K562 (cell line): ENCODE results near the gene ACOD1. TPM values are rescaled to one million over a fixed set of nuclear protein-coding genes. Genes with fewer than 3 reads are reported as not detected.

Source experiments
- ATAC-seq: fragments of 200-7000 bp; cut with Tn5 transposase; 3 replicates; pipeline ENCODE4 v1.9.1; 2020; ENCODE audit warnings: moderate library complexity
- BruUV-seq: library from RNA; stranded (reverse); fragments of 400-500 nt; replicated peaks from 2 replicates; lab custom pipeline; 2021; lab: Mats Ljungman, UMichigan
- CTCF ChIA-PET: fragments of 300-600 bp; formaldehyde crosslinking; extraction: SDS; loops from one replicate; lab custom pipeline; 2021; ENCODE audit warnings: low intra/inter-chr PET ratio; lab: Yijun Ruan, JAX
- POLR2A ChIA-PET: fragments of 300-600, 350-650 bp; sonication (Branson Sonifier 250); formaldehyde crosslinking; extraction: SDS; loops from one replicate; lab custom pipeline; 2021; ENCODE audit warnings: antibody characterized with exemption, inconsistent platforms; lab: Yijun Ruan, JAX
- DNase-seq, 4 experiments: peaks; one replicate each; pipeline versions ENCODE4 v3.0.0 to v3.0.0-alpha.2; 2011 to 2018; ENCODE audit warnings: low spot score in 3 of 4, mixed read lengths in 3 of 4; ENCODE audit errors: extremely low read depth in 1 of 4
- FAIRE-seq: peaks from 2 replicates; lab custom pipeline; 2011; peaks lifted over from hg19 to GRCh38; lab: Jason Lieb, UNC
- H2AFZ ChIP-seq: 2 replicates; pipeline ENCODE4 v1.6.0; 2011; ENCODE audit warnings: low read depth, low read length, control low read depth, inconsistent platforms
- H3K27ac ChIP-seq: fragments of 200-600 bp; 3 replicates; pipeline ENCODE4 v1.8.0; 2011; ENCODE audit warnings: low read depth, mild to moderate bottlenecking, control low read depth, inconsistent platforms, low read length, moderate library complexity, mixed read lengths; ENCODE audit errors: extremely low read depth
- H3K27me3 ChIP-seq, 2 experiments: fragments of 300-600 bp in 1 of 2; 2 replicates in 1 of 2; 3 replicates in 1 of 2; pipeline versions ENCODE4 v1.6.0 to v1.8.0; 2011; ENCODE audit warnings: inconsistent platforms in 2 of 2, low read length in 2 of 2, mild to moderate bottlenecking in 1 of 2, mixed read lengths in 1 of 2, moderate library complexity in 1 of 2; ENCODE audit not compliant: control insufficient read depth in 2 of 2, insufficient read depth in 2 of 2
- H3K36me3 ChIP-seq: fragments of 300-600 bp; 3 replicates; pipeline ENCODE4 v1.8.0; 2011; ENCODE audit warnings: mild to moderate bottlenecking, low read length, inconsistent platforms; ENCODE audit not compliant: control insufficient read depth, insufficient read depth
- H3K4me1 ChIP-seq, 2 experiments: fragments of 200-600 bp in 1 of 2; replicated peaks in 1 of 2; 2 replicates in 1 of 2; 3 replicates in 1 of 2; pipeline versions ENCODE4 v1.5.1 to v1.8.0; 2011; ENCODE audit warnings: inconsistent platforms in 2 of 2, low read length in 2 of 2, mild to moderate bottlenecking in 1 of 2, mixed read lengths in 1 of 2, moderate library complexity in 1 of 2; ENCODE audit not compliant: control insufficient read depth in 2 of 2, insufficient read depth in 2 of 2
- H3K4me2 ChIP-seq: 2 replicates; pipeline ENCODE4 v1.6.1; 2011; ENCODE audit warnings: low read length, control low read depth, inconsistent platforms, mixed read lengths; ENCODE audit not compliant: insufficient read depth
- H3K4me3 ChIP-seq: fragments of 200-600 bp; sonication (generic), shearing (Covaris generic); 2 replicates; pipeline ENCODE4 v1.5.1; 2016; ENCODE audit warnings: control low read depth, inconsistent platforms
- H3K79me2 ChIP-seq: fragments of 200-600 bp; 3 replicates; pipeline ENCODE4 v1.8.0; 2011; ENCODE audit warnings: low read length, inconsistent platforms; ENCODE audit not compliant: control insufficient read depth, insufficient read depth
- H3K9ac ChIP-seq, 2 experiments: 2 replicates each; pipeline versions ENCODE4 v1.6.0 to v1.6.1; 2011; ENCODE audit warnings: low read depth in 2 of 2, low read length in 2 of 2, control low read depth in 1 of 2, inconsistent platforms in 1 of 2, mild to moderate bottlenecking in 1 of 2, mixed read lengths in 1 of 2; ENCODE audit not compliant: insufficient read depth in 1 of 2
- H3K9me1 ChIP-seq: one replicate; pipeline ENCODE4 v1.6.0; 2011; ENCODE audit warnings: inconsistent platforms, mild to moderate bottlenecking, low read length, moderate library complexity; ENCODE audit not compliant: control insufficient read depth, insufficient read depth
- H3K9me3 ChIP-seq: replicated peaks from 2 replicates; pipeline ENCODE4 v1.5.1; 2011; ENCODE audit warnings: low read depth, low read length, inconsistent platforms; ENCODE audit not compliant: control insufficient read depth, insufficient read depth
- H4K20me1 ChIP-seq: replicated peaks from 2 replicates; pipeline ENCODE4 v1.6.1; 2011; ENCODE audit warnings: low read length, inconsistent platforms, mixed read lengths; ENCODE audit not compliant: control insufficient read depth, insufficient read depth
- C11orf30 ChIP-seq: fragments of 450-650 bp; IDR thresholded peaks from 2 replicates; pipeline ENCODE4 v1.6.1; 2016; ENCODE audit warnings: low read depth, mild to moderate bottlenecking
- CREBBP ChIP-seq: IDR thresholded peaks from one replicate; pipeline ENCODE4 v1.6.1; 2012; ENCODE audit warnings: low read depth, mild to moderate bottlenecking, control low read depth, inconsistent platforms, low read length
- MAFF ChIP-seq: IDR thresholded peaks from 2 replicates; pipeline ENCODE4 v1.6.1; 2012; ENCODE audit warnings: low read length, improper control_type of control experiment
- MAFG ChIP-seq: fragments of 450-650 bp; conservative IDR thresholded peaks from 2 replicates; pipeline ENCODE4 v1.6.1; 2016; ENCODE audit warnings: missing genetic modification characterization, missing compliant biosample characterization
- MAFK ChIP-seq: IDR thresholded peaks from 2 replicates; pipeline ENCODE4 v1.6.1; 2011; ENCODE audit warnings: low read length, improper control_type of control experiment
- ZNF316 ChIP-seq: fragments of 450-650 bp; IDR thresholded peaks from 2 replicates; pipeline ENCODE4 v1.6.1; 2016
- ZNF57 ChIP-seq: fragments of 450-650 bp; formaldehyde crosslinking; IDR thresholded peaks from 2 replicates; pipeline ENCODE4 v1.4.0; 2020; ENCODE audit warnings: mild to moderate bottlenecking, moderate library complexity
- WGBS: fragments of 100-300 bp; shearing (Covaris generic); methylation state at CpG from one replicate; pipeline ENCODE4 v1.1.6; 2016; ENCODE audit warnings: low coverage, mixed read lengths; ENCODE audit not compliant: insufficient coverage; ENCODE audit errors: missing lambda C conversion rate; 5-methylcytosine and 5-hydroxymethylcytosine counted together
- in situ Hi-C: fragments of 300-500 bp; cut with MboI; formaldehyde crosslinking; loops from 4 replicates; pipeline ENCODE4 v1.15.0; 2018; ENCODE audit warnings: inconsistent platforms, mixed read lengths
- intact Hi-C: fragments of 100-400 bp; cut with micrococcal nuclease; formaldehyde crosslinking; loops from 2 replicates; pipeline ENCODE4 v1.14.2; 2022
- polyA plus RNA-seq, 8 experiments: library from polyadenylated mRNA; depleted of rRNA in 4 of 8; stranded (reverse) in 5 of 8; unstranded in 3 of 8; fragments of >200 nt; fragmentation: Nextera tagmentation in 2 of 8; fragmentation: Illumina TruSeq in 1 of 8; extraction: Ambion mirVana in 2 of 8; extraction: Trizol in 1 of 8; gene quantifications; 2 replicates each; pipeline versions ENCODE4 v1.2.1 to v1.2.3, GENCODE V29; 2011 to 2014; ENCODE audit warnings: inconsistent platforms in 1 of 8, missing spikeins in 1 of 8
- total RNA-seq, 7 experiments: library from RNA; depleted of rRNA in 6 of 7; stranded (reverse); fragments of >200 nt in 6 of 7; fragmentation: Illumina TruSeq in 2 of 7; extraction: Trizol in 2 of 7; gene quantifications; 2 replicates each; pipeline versions ENCODE4 v1.2.1 to v1.2.3, GENCODE V29; 2011 to 2021; ENCODE audit warnings: low replicate concordance in 1 of 7

The ACOD1 gene
- total and polyA plus RNA-seq, 9 of the 15 experiments (the other 6 are each of a cell fraction or from before 2014, with no cell fraction given), result not detected

DNA sequence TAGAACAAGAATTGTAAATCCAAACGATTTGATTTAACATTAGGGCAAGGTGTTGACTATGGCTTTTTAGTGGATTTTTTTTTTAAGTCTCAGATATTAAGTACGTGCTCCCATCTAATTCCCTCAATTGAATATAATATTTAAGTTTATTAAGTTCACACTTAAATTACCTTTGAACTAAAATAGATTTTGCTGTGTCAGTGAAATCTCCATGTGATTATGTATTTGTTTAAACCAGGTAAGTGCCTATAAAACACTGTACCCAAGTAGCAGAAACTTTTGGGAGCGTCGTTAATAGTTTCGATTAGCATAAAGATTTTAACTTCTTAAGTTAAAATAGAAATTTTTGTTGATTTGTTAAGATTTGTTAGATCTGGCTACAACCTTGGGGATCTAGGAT is 45.2 kb downstream of the ACOD1 start:
- intact Hi-C loops, result loop anchor here (5.0 kb wide), 1 partner anchor 334 kb away; the partner anchor contains the start of gene MYCBP2
- no peaks in the 10 kb centered on the region for H4K20me1 ChIP-seq
- ChIA-PET CTCF (no interaction called here), POLR2A (interaction anchor here (0.7 to 1.2 kb wide), 3 partner anchors 8 to 21 kb away, joined by 3 to 9 read pairs (median 3); no protein-coding TSS in a partner anchor)
- no peak for DNase-seq
- H3K4me1 ChIP-seq, result peaks cover 7 to 8% of the 10 kb centered on the region in 2 experiments; a peak in 4 of 5 replicates
- no peak overlapping the region for H2AFZ ChIP-seq
- H3K9me1 ChIP-seq, result no peaks in the 10 kb centered on the region
- TF ChIP-seq MAFF (peak; percentile 58), MAFK (peak; percentile 41; the same call in 1 of the 2 replicates), ZNF57 (CRISPR knock-in tag) (no peak), ZNF316 (peak; percentile 88), MAFG (tag) (peak; percentile 57), CREBBP (no peak), C11orf30 (peak; percentile 71)
- ATAC-seq, result no peak
- in situ Hi-C loops, result no loop called here
- no peak overlapping the region; a peak in 1 of 4 replicates for H3K9ac ChIP-seq
- FAIRE-seq, result no peak
- no TSS peak for BruUV-seq
- H3K4me2 ChIP-seq, result no peak overlapping the region
- no peaks in the 10 kb centered on the region for H3K27me3 ChIP-seq
- H3K79me2 ChIP-seq, result peaks cover 19% of the 10 kb centered on the region
- H3K4me3 ChIP-seq, result no peak overlapping the region; the same call in 1 of the 2 replicates
- WGBS, result 74% methylated on average over 5 of the region's 5 CpGs
- H3K9me3 ChIP-seq, result no peaks in the 10 kb centered on the region
- H3K36me3 ChIP-seq, result peaks cover 22% of the 10 kb centered on the region
- no peak overlapping the region for H3K27ac ChIP-seq
